Breast epithelium (tissue), 3 donors: ENCODE data around the gene TOR4A.

Source experiments
- POLR2A ChIP-seq: fragments of 450-650 bp; IDR thresholded peaks from one replicate; pipeline ENCODE4 v1.6.1; 2016; ENCODE audit warnings: antibody characterized with exemption, mild to moderate bottlenecking, moderate library complexity
- TF ChIP-seq, protein P1 (sequence below), 3 donors: fragments of 450-650 bp; IDR thresholded peaks; one replicate each; pipeline ENCODE4 v1.5.1; 2016 to 2017; ENCODE audit warnings: antibody characterized with exemption in 3 of 3, mild to moderate bottlenecking in 3 of 3, moderate library complexity in 3 of 3

DNA sequence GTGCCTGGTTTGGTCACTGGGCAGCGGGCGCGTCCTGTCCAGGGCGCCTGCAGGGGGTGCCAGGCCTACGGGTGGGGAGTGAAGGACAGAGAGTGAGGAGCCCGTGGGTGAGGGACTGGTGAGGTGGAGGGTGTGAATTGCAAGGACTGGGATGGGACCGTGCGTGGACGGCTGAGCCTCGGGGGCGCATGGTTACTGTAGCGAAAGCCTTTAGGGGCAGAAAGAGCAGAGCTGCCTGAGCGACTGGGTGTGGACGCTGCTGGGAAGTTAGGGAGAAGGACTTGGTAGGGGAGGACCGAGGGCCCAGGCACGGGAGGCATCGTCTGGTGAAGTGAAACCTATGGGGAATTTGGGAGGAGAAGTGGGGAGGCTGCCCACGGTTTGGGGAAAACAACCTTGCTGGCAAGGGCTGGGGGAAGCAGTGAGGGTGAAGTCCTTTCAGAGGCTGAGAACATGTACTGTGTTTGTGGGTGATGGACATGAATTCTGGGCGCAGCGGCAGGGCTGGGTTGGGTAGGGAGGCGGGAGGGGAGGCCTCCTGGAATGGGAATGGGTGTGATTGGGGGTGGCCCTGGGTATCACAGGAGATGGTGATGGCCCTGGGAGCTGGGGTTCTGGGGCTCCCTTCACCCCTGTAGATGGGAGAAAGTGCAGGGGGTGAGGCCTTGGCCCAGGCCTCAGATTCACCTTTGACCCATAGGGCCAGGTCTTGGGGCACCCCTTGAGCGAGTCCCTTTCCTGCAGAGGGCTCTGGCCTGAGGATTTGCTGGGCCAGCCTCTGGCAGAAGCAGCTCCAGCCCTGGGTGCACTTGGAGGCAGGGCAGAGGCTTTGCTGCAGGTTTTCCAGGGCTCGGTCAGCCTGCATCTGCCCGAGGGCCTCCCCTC is 1.7 kb upstream of the TOR4A start:
- no peak for TF ChIP-seq POLR2A
- TF ChIP-seq, protein P1, sequence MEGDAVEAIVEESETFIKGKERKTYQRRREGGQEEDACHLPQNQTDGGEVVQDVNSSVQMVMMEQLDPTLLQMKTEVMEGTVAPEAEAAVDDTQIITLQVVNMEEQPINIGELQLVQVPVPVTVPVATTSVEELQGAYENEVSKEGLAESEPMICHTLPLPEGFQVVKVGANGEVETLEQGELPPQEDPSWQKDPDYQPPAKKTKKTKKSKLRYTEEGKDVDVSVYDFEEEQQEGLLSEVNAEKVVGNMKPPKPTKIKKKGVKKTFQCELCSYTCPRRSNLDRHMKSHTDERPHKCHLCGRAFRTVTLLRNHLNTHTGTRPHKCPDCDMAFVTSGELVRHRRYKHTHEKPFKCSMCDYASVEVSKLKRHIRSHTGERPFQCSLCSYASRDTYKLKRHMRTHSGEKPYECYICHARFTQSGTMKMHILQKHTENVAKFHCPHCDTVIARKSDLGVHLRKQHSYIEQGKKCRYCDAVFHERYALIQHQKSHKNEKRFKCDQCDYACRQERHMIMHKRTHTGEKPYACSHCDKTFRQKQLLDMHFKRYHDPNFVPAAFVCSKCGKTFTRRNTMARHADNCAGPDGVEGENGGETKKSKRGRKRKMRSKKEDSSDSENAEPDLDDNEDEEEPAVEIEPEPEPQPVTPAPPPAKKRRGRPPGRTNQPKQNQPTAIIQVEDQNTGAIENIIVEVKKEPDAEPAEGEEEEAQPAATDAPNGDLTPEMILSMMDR (IDR thresholded peaks at IDR 0.05), result no peak
